Measurements from ENCODE around the gene DHX34.
"Not testable (repeated sequence)": the region's sequence is repeated elsewhere in the genome, so short reads cannot be mapped to it uniquely, and the experiment has no call there.

Gene DHX34

GRCh38 chr19:47398707-47399597, 49.8 kb downstream of the DHX34 start:
- DNase-seq = no peak

GRCh38 chr19:47402504-47402903, 53.4 kb downstream of the DHX34 start:
- no peak for DNase-seq

- no peak for DNase-seq
Observed at GRCh38 chr19:47404334-47405196, 55.5 kb downstream of the DHX34 start.

GRCh38 chr19:47405197-47405550, 56.1 kb downstream of the DHX34 start:
- no peak for DNase-seq

- DNase-seq = no peak
Observed at GRCh38 chr19:47405854-47406417, 56.8 kb downstream of the DHX34 start.

- no peak for DNase-seq
Observed at GRCh38 chr19:47406711-47407416, 57.7 kb downstream of the DHX34 start.

GRCh38 chr19:47407417-47407774, 58.3 kb downstream of the DHX34 start:
- no peak for DNase-seq

- no peak for DNase-seq
Observed at GRCh38 chr19:47408156-47408938, 59.2 kb downstream of the DHX34 start.

- DNase-seq = no peak
Observed at GRCh38 chr19:47411101-47411500, 62.0 kb downstream of the DHX34 start.

- DNase-seq = not testable (repeated sequence)
Observed at GRCh38 chr19:47411696-47412095, 62.6 kb downstream of the DHX34 start.

GRCh38 chr19:47413941-47414340, 64.8 kb downstream of the DHX34 start:
- no peak for DNase-seq

- DNase-seq = no peak
Observed at GRCh38 chr19:47414469-47414868, 65.4 kb downstream of the DHX34 start.

- no peak for DNase-seq
Observed at GRCh38 chr19:47415953-47416642, 67.0 kb downstream of the DHX34 start.

- no peak for DNase-seq
Observed at GRCh38 chr19:47416643-47416985, 67.5 kb downstream of the DHX34 start.

- no peak for DNase-seq
Observed at GRCh38 chr19:47417107-47417745, 68.1 kb downstream of the DHX34 start.

- DNase-seq = no peak
Observed at GRCh38 chr19:47417746-47418691, 68.9 kb downstream of the DHX34 start.

- DNase-seq = no peak
Observed at GRCh38 chr19:47418692-47419029, 69.5 kb downstream of the DHX34 start.

GRCh38 chr19:47419030-47419783, 70.1 kb downstream of the DHX34 start, which contains the start of gene MEIS3:
Gene MEIS3 (minus strand): TSS chr19:47419527. CDS start chr19:47419081, 446 bp downstream.
- DNase-seq = no peak

GRCh38 chr19:47419789-47420188, 70.7 kb downstream of the DHX34 start:
- no peak for DNase-seq
